Common myeloid progenitor, CD34-positive (primary cell): Measurements from ENCODE around the gene GPRIN3.
"Not testable (repeated sequence)": the region's sequence is repeated elsewhere in the genome, so short reads cannot be mapped to it uniquely, and the experiment has no call there.

Source experiments
- CTCF ChIA-PET: fragments of 350-600 bp; sonication (Branson Sonifier 250); formaldehyde crosslinking; loops from one replicate; lab custom pipeline; 2021; ENCODE audit warnings: antibody characterized with exemption; lab: Charles Lee
- POLR2A ChIA-PET: fragments of 350-600 bp; sonication (Branson Sonifier 250); formaldehyde crosslinking; loops from one replicate; lab custom pipeline; 2021; ENCODE audit warnings: antibody characterized with exemption; lab: Charles Lee
- DNase-seq, 3 donors: peaks; one replicate each; pipeline versions ENCODE4 v3.0.0 to v3.0.0-alpha.2; 2013
- H3K27ac ChIP-seq, 2 experiments: 1 replicate in 1 of 2; 2 replicates in 1 of 2; pipeline ENCODE4 v1.7.0; 2013; ENCODE audit warnings: inconsistent platforms in 2 of 2, low read length in 2 of 2, mild to moderate bottlenecking in 2 of 2, low read depth in 1 of 2, moderate library complexity in 1 of 2; ENCODE audit not compliant: severe bottlenecking in 2 of 2, insufficient read depth in 1 of 2, poor library complexity in 1 of 2
- H3K27me3 ChIP-seq, 5 experiments: replicated peaks in 2 of 5; 1 replicate in 3 of 5; 2 replicates in 2 of 5; pipeline versions ENCODE4 v1.6.1 to v1.7.0; 2013; ENCODE audit warnings: low read length in 4 of 5, mild to moderate bottlenecking in 2 of 5, moderate library complexity in 2 of 5, inconsistent platforms in 1 of 5; ENCODE audit not compliant: insufficient read depth in 5 of 5, control insufficient read depth in 4 of 5
- H3K36me3 ChIP-seq, 4 experiments: 1 replicate in 2 of 4; 2 replicates in 2 of 4; pipeline versions ENCODE4 v1.6.1 to v1.7.0; 2013; ENCODE audit warnings: low read length in 3 of 4, control low read depth in 1 of 4, mild to moderate bottlenecking in 1 of 4; ENCODE audit not compliant: control insufficient read depth in 4 of 4, insufficient read depth in 4 of 4
- H3K4me1 ChIP-seq, 4 experiments: 1 replicate in 3 of 4; 2 replicates in 1 of 4; pipeline versions ENCODE4 v1.6.1 to v1.7.1; 2013; ENCODE audit warnings: low read length in 3 of 4, mild to moderate bottlenecking in 3 of 4, control low read depth in 1 of 4, inconsistent platforms in 1 of 4, moderate library complexity in 1 of 4; ENCODE audit not compliant: control insufficient read depth in 4 of 4, insufficient read depth in 4 of 4; ENCODE audit errors: control extremely low read depth in 1 of 4
- H3K4me3 ChIP-seq, 7 experiments: 1 replicate in 4 of 7; 2 replicates in 3 of 7; pipeline versions ENCODE4 v1.5.1 to v1.7.0; 2013; ENCODE audit warnings: mild to moderate bottlenecking in 7 of 7, low read length in 6 of 7, moderate library complexity in 6 of 7, inconsistent platforms in 2 of 7, low read depth in 2 of 7, control low read depth in 1 of 7; ENCODE audit not compliant: insufficient read depth in 4 of 7, control insufficient read depth in 1 of 7; ENCODE audit errors: extremely low read depth in 1 of 7
- H3K9me3 ChIP-seq, 5 experiments: 1 replicate in 4 of 5; 2 replicates in 1 of 5; pipeline versions ENCODE4 v1.6.1 to v1.7.1; 2013; ENCODE audit warnings: low read length in 4 of 5, mild to moderate bottlenecking in 2 of 5, inconsistent platforms in 1 of 5, low read depth in 1 of 5, moderate library complexity in 1 of 5; ENCODE audit not compliant: control insufficient read depth in 4 of 5, insufficient read depth in 2 of 5; ENCODE audit errors: control extremely low read depth in 1 of 5
- WGBS: methylation state at CpG from one replicate; pipeline ENCODE4 v1.1.5; 2013; ENCODE audit not compliant: insufficient coverage; 5-methylcytosine and 5-hydroxymethylcytosine counted together

GPRIN3 gene

DNA sequence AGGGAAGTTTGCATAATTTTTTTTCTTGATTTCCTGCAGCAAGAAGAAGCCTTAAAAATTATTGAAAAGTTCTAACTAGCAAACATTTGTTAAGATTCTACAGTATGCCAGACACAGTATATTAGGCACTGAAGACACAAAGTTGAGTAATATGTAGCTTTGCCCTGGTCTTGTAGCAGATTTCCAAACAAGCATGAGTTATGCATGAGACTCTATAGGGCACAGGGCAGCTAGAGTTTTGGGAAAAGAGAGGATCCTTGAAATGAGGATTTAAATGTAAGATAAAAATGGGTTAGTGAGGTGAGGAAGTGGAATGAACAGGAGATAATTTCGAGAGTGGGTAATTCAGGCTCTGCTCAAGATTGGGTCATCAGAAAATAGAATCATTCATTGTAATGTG is 8.6 kb upstream of the GPRIN3 start:
- Histone ChIP-seq H3K27me3 (no peaks in the 10 kb centered on the region), H3K27ac (peak overlapping the region in 1 of 2 experiments; percentile 44), H3K4me3 (no peak overlapping the region), H3K36me3 (no peaks in the 10 kb centered on the region), H3K9me3 (no peaks in the 10 kb centered on the region), H3K4me1 (peaks cover 12 to 32% (median 19%) of the 10 kb centered on the region in 4 experiments)
- POLR2A ChIA-PET, result no interaction called here
- CTCF ChIA-PET, result interaction anchor here (1.2 to 1.7 kb wide), 2 partner anchors 19 to 22 kb away, joined by 4 read pairs; no protein-coding TSS in a partner anchor
- no CpG with 5 or more reads among the region's 1 CpG for WGBS
- no peak for DNase-seq

GRCh38 chr4:89314291-89314690 is 6.7 kb upstream of the GPRIN3 start:
- H3K36me3 ChIP-seq, result no peaks in the 10 kb centered on the region
- no peak overlapping the region for H3K27ac ChIP-seq
- no peaks in the 10 kb centered on the region for H3K27me3 ChIP-seq
- H3K4me3 ChIP-seq, result no peak overlapping the region
- ChIA-PET POLR2A (interaction anchor here (1.0 kb wide), 1 partner anchor 16 kb away, joined by 3 read pairs; no protein-coding TSS in a partner anchor), CTCF (no interaction called here)
- WGBS, result no CpG with 5 or more reads among the region's 3 CpGs
- no peak for DNase-seq
- peaks cover 12 to 32% (median 24%) of the 10 kb centered on the region in 4 experiments for H3K4me1 ChIP-seq
- H3K9me3 ChIP-seq, result no peaks in the 10 kb centered on the region

DNA sequence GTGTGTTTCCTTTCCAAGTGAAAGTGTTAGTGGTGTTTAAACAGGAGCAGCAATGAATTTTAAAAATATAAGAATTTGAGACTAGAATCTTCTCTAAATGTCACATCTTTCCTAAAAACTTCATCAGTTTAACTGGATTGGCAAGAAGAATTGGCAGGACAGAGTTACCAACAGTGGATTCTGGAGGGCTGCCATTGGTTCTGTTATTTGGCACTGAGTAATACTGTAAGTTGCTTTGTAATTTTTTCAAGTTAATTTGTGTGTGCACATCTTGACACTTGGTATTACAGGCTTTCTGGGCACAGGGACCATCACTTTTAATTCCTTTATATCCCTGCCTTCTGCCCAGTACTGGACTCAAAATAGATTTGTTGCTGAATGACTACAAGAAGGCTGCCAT is 4.5 kb upstream of the GPRIN3 start:
- POLR2A ChIA-PET, result no interaction called here

GRCh38 chr4:89311433-89311832 is 3.8 kb upstream of the GPRIN3 start:
- CTCF ChIA-PET, result interaction anchor here (2.1 kb wide), 1 partner anchor 85 kb away, joined by 5 read pairs; no protein-coding TSS in a partner anchor
- H3K4me1 ChIP-seq, result peaks cover 4 to 30% (median 24%) of the 10 kb centered on the region in 4 experiments
- H3K27ac ChIP-seq, result no peak overlapping the region
- no peak overlapping the region for H3K4me3 ChIP-seq
- no peaks in the 10 kb centered on the region for H3K36me3 ChIP-seq
- 100% methylated on average over 1 of the region's 1 CpG for WGBS
- POLR2A ChIA-PET, result no interaction called here
- H3K9me3 ChIP-seq, result no peaks in the 10 kb centered on the region
- DNase-seq, result no peak
- H3K27me3 ChIP-seq, result no peaks in the 10 kb centered on the region

More for the DNA sequence above, 4.5 kb upstream of the GPRIN3 start:
- Histone ChIP-seq H3K9me3 (no peaks in the 10 kb centered on the region), H3K4me3 (no peak overlapping the region), H3K4me1 (peaks cover 4 to 31% (median 25%) of the 10 kb centered on the region in 4 experiments), H3K27ac (no peak overlapping the region), H3K36me3 (no peaks in the 10 kb centered on the region), H3K27me3 (no peaks in the 10 kb centered on the region)
- CTCF ChIA-PET, result no interaction called here
- no peak for DNase-seq

DNA sequence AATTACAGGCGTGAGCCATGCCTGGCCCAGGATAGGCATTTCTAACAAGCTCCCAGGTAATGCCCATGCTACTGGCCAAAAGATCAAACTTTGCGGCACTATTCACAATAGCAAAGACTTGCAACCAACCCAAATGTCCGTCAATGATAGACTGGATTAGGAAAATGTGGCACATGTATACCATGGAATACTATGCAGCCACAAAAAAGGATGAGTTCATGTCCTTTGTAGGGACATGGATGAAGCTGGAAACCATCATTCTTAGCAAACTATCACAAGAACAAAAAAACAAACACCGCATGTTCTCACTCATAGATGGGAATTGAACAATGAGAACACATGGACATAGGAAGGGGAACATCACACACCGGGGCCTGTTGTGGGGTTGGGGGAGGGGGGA is 1.6 kb upstream of the GPRIN3 start:
- POLR2A ChIA-PET, result not testable (repeated sequence)

GRCh38 chr4:89308161-89308500 is 531 bp upstream of the GPRIN3 start:
- 0% methylated on average over 2 of the region's 6 CpGs for WGBS
- H3K36me3 ChIP-seq, result no peaks in the 10 kb centered on the region
- H3K27me3 ChIP-seq, result peaks cover 0 to 3% (median 0%) of the 10 kb centered on the region in 5 experiments
- no peaks in the 10 kb centered on the region for H3K9me3 ChIP-seq
- no peak for DNase-seq
- peaks cover 7 to 47% (median 32%) of the 10 kb centered on the region in 4 experiments for H3K4me1 ChIP-seq
- no peak overlapping the region for H3K27ac ChIP-seq
- peak overlapping the region; percentile 72 to 95 (median 77) for H3K4me3 ChIP-seq
- POLR2A ChIA-PET, result interaction anchor here (0.6 kb wide), 1 partner anchor 494 kb away, joined by 3 read pairs; no protein-coding TSS in a partner anchor
- CTCF ChIA-PET, result interaction anchor here (0.8 to 2.1 kb wide), 5 partner anchors 9 to 91 kb away, joined by 3 to 12 read pairs (median 4); no protein-coding TSS in a partner anchor

More for the DNA sequence above, 1.6 kb upstream of the GPRIN3 start:
- not testable (repeated sequence) for H3K27me3 ChIP-seq, DNase-seq, H3K4me3 ChIP-seq, H3K27ac ChIP-seq, H3K9me3 ChIP-seq, H3K36me3 ChIP-seq
- WGBS, result 100% methylated on average over 3 of the region's 5 CpGs
- H3K4me1 ChIP-seq, result peaks cover 4 to 41% (median 26%) of the 10 kb centered on the region in 4 experiments
- CTCF ChIA-PET, result interaction anchor here (1.1 to 2.1 kb wide), 4 partner anchors 8 to 12 kb away, joined by 3 to 12 read pairs (median 4); no protein-coding TSS in a partner anchor

DNA sequence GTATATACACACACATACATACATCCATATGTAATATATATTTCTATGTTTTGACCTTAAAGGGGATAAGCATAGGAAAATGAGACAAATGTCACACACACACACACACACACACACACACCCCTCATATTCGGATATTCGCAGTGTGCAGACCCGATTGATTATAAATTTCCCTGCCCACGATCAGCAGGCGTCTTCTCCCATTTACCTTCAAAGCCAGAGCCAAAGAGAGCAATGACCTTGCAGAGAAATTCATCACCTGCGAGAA is 488 bp downstream of the GPRIN3 start:
- H3K4me3 ChIP-seq, result peak overlapping the region; percentile 72 to 95 (median 77)

More for the DNA sequence above, 488 bp downstream of the GPRIN3 start:
- Histone ChIP-seq H3K27me3 (peaks cover 0 to 3% (median 0%) of the 10 kb centered on the region in 5 experiments), H3K4me1 (peaks cover 7 to 55% (median 32%) of the 10 kb centered on the region in 4 experiments), H3K27ac (no peak overlapping the region), H3K36me3 (no peaks in the 10 kb centered on the region), H3K9me3 (no peaks in the 10 kb centered on the region)
- ChIA-PET CTCF (interaction anchor here (1.8 to 2.1 kb wide), 3 partner anchors 9 to 92 kb away, joined by 4 to 12 read pairs (median 5); no protein-coding TSS in a partner anchor), POLR2A (interaction anchor here (0.6 kb wide), 1 partner anchor 108 kb away, joined by 3 read pairs; no protein-coding TSS in a partner anchor)
- peak in 1 of 3 donors; percentile 28 for DNase-seq
- 0% methylated on average over 6 of the region's 6 CpGs for WGBS
